Lung microvascular endothelial cell (primary cell): ENCODE measurements around the gene CEP72. TPM values are rescaled to one million over a fixed set of nuclear protein-coding genes. Genes with fewer than 3 reads are reported as not detected.
"Not testable (repeated sequence)": the region's sequence is repeated elsewhere in the genome, so short reads cannot be mapped to it uniquely, and the experiment has no call there.

ENCODE experiments used
- DNase-seq, 2 donors: peaks; one replicate each; pipeline versions ENCODE4 v3.0.0 to v3.0.0-alpha.2; 2010; ENCODE audit warnings: low read depth in 2 of 2
- total RNA-seq: library from RNA; depleted of rRNA; stranded (reverse); fragments of >200 nt; gene quantifications from 2 replicates; pipeline ENCODE4 v1.2.1, GENCODE V29; 2014

CEP72 gene
- total RNA-seq, 1 donor from 2014 or later = 0.99 TPM

GRCh38 chr5:682216-682615 is 70.1 kb downstream of the CEP72 start:
- not testable (repeated sequence) for DNase-seq

- DNase-seq = not testable (repeated sequence)
These were observed 70.7 kb downstream of the CEP72 start for GRCh38 chr5:682651-683358.

GRCh38 chr5:683551-684481 is 71.7 kb downstream of the CEP72 start:
- DNase-seq = no peak

GRCh38 chr5:684751-685216 is 72.6 kb downstream of the CEP72 start:
- no peak for DNase-seq

- DNase-seq = no peak
These were observed 73.4 kb downstream of the CEP72 start for GRCh38 chr5:685262-686171.

- DNase-seq = not testable (repeated sequence)
These were observed 74.0 kb downstream of the CEP72 start for GRCh38 chr5:686172-686523.

GRCh38 chr5:686936-687335 is 74.8 kb downstream of the CEP72 start:
- DNase-seq = not testable (repeated sequence)

GRCh38 chr5:688348-689010 is 76.3 kb downstream of the CEP72 start:
- DNase-seq = not testable (repeated sequence)

GRCh38 chr5:690293-690692 is 78.2 kb downstream of the CEP72 start:
- not testable (repeated sequence) for DNase-seq

- DNase-seq = not testable (repeated sequence)
These were observed 78.9 kb downstream of the CEP72 start for GRCh38 chr5:691049-691448.

GRCh38 chr5:691817-692528 is 79.8 kb downstream of the CEP72 start:
- DNase-seq = no peak

- not testable (repeated sequence) for DNase-seq
These were observed 80.4 kb downstream of the CEP72 start for GRCh38 chr5:692529-693041.

GRCh38 chr5:693271-694041 is 81.3 kb downstream of the CEP72 start, which contains the start of gene TPPP:
TPPP (minus strand) TSS chr5:693352; CDS start chr5:678060, 15,292 bp downstream.
- DNase-seq = peak; percentile 49 to 62

GRCh38 chr5:694042-694431 is 81.9 kb downstream of the CEP72 start:
- not testable (repeated sequence) for DNase-seq

- not testable (repeated sequence) for DNase-seq
These were observed 83.3 kb downstream of the CEP72 start for GRCh38 chr5:695475-695874.

GRCh38 chr5:696191-696590 is 84.1 kb downstream of the CEP72 start:
- not testable (repeated sequence) for DNase-seq

GRCh38 chr5:696753-697702 is 84.9 kb downstream of the CEP72 start:
- DNase-seq = not testable (repeated sequence)
